HepG2 (cell line): ENCODE measurements around the gene ZNHIT1. TPM values are rescaled to one million over a fixed set of nuclear protein-coding genes. Genes with fewer than 3 reads are reported as not detected.

Experiments
- AFF4 ChIP-seq: sonication (generic); formaldehyde crosslinking; IDR thresholded peaks from 2 replicates; pipeline ENCODE4 v1.4.0; 2020; ENCODE audit warnings: missing genetic modification reagents
- BATF2 ChIP-seq: sonication (generic); formaldehyde crosslinking; IDR thresholded peaks from 2 replicates; pipeline ENCODE4 v1.8.0; 2022; ENCODE audit warnings: mild to moderate bottlenecking, missing genetic modification reagents, moderate library complexity
- CBFB ChIP-seq: sonication (generic); formaldehyde crosslinking; IDR thresholded peaks from 2 replicates; pipeline ENCODE4 v1.4.0; 2020; ENCODE audit warnings: missing genetic modification reagents
- DPF2 ChIP-seq: sonication (generic); formaldehyde crosslinking; IDR thresholded peaks from 2 replicates; pipeline ENCODE4 v1.4.0; 2020; ENCODE audit warnings: mild to moderate bottlenecking, low read depth, missing genetic modification reagents, borderline replicate concordance
- DR1 ChIP-seq: sonication (generic); formaldehyde crosslinking; IDR thresholded peaks from 2 replicates; pipeline ENCODE4 v1.8.0; 2021; ENCODE audit warnings: mild to moderate bottlenecking, missing genetic modification reagents, inconsistent platforms
- ELF1 ChIP-seq: sonication (generic); formaldehyde crosslinking; IDR thresholded peaks from 2 replicates; pipeline ENCODE4 v1.4.0; 2020; ENCODE audit warnings: missing genetic modification reagents
- GATAD2A ChIP-seq: IDR thresholded peaks from 2 replicates; pipeline ENCODE4 v1.6.1; 2016
- KDM2A ChIP-seq: sonication (generic); formaldehyde crosslinking; IDR thresholded peaks from 2 replicates; pipeline ENCODE4 v1.4.0; 2020; ENCODE audit warnings: low read depth, missing genetic modification reagents, borderline replicate concordance
- MAFF ChIP-seq: IDR thresholded peaks from 2 replicates; pipeline ENCODE4 v1.6.1; 2011; ENCODE audit warnings: low read depth, low read length, improper control_type of control experiment
- RXRB ChIP-seq: IDR thresholded peaks from 2 replicates; pipeline ENCODE4 v1.6.1; 2016; ENCODE audit warnings: borderline replicate concordance, missing genetic modification reagents, missing compliant biosample characterization
- SPEN ChIP-seq: sonication (generic); formaldehyde crosslinking; IDR thresholded peaks from 2 replicates; pipeline ENCODE4 v1.5.1; 2020; ENCODE audit warnings: low read depth, mild to moderate bottlenecking, missing genetic modification reagents
- THYN1 ChIP-seq: sonication (generic); formaldehyde crosslinking; IDR thresholded peaks from 2 replicates; pipeline ENCODE4 v1.8.1; 2023; ENCODE audit warnings: low read depth, mild to moderate bottlenecking, moderate library complexity, missing genetic modification reagents, borderline replicate concordance
- ZFP36L2 ChIP-seq: sonication (generic); formaldehyde crosslinking; IDR thresholded peaks from 2 replicates; pipeline ENCODE4 v1.4.0; 2020; ENCODE audit warnings: missing genetic modification reagents
- ZMAT3 ChIP-seq: sonication (generic); formaldehyde crosslinking; conservative IDR thresholded peaks from 2 replicates; pipeline ENCODE4 v1.7.0; 2021; ENCODE audit warnings: missing genetic modification reagents
- ZNF710 ChIP-seq: sonication (generic); formaldehyde crosslinking; IDR thresholded peaks from 2 replicates; pipeline ENCODE4 v1.5.0; 2020; ENCODE audit warnings: mild to moderate bottlenecking, missing genetic modification reagents, borderline replicate concordance
- ZNF768 ChIP-seq: sonication (generic); formaldehyde crosslinking; IDR thresholded peaks from 2 replicates; pipeline ENCODE4 v1.4.0; 2020; ENCODE audit warnings: missing genetic modification reagents
- ZSCAN25 ChIP-seq: sonication (generic); formaldehyde crosslinking; IDR thresholded peaks from 2 replicates; pipeline ENCODE4 v1.8.0; 2022; ENCODE audit warnings: mild to moderate bottlenecking, missing genetic modification reagents
- polyA plus RNA-seq, 8 experiments: library from polyadenylated mRNA; depleted of rRNA in 3 of 8; stranded (reverse) in 7 of 8; unstranded in 1 of 8; fragments of >200 nt; fragmentation: Illumina TruSeq in 4 of 8; extraction: Trizol in 4 of 8; gene quantifications; 2 replicates each; pipeline versions ENCODE4 v1.2.1 to v1.2.3, GENCODE V29; 2011 to 2016; ENCODE audit warnings: low read depth in 4 of 8, missing spikeins in 1 of 8, mixed read lengths in 1 of 8; ENCODE audit not compliant: insufficient read depth in 1 of 8
- total RNA-seq, 5 experiments: library from RNA; depleted of rRNA; stranded (reverse); fragments of >200 nt; fragmentation: Illumina TruSeq; extraction: Trizol; gene quantifications; 2 replicates each; pipeline ENCODE4 v1.2.3, GENCODE V29; 2016; ENCODE audit warnings: low read depth in 1 of 5
- TF ChIP-seq, protein P1 (sequence below): sonication (generic); formaldehyde crosslinking; IDR thresholded peaks from 2 replicates; pipeline ENCODE4; 2020; ENCODE audit warnings: missing genetic modification reagents, mild to moderate bottlenecking, borderline replicate concordance

Gene ZNHIT1
- total and polyA plus RNA-seq, 2 of the 13 experiments (the other 11 are each of a cell fraction or from before 2014, with no cell fraction given): 32.5 to 64.5 TPM

GRCh38 chr7:101200862-101201599 lies 16.9 kb upstream of the ZNHIT1 start, which contains the start of gene MOGAT3 (continued):
- TF ChIP-seq DR1 (CRISPR knock-in tag) (peak; percentile 77; the same call in 1 of the 2 replicates), AFF4 (CRISPR knock-in tag) (peak; percentile 55; the same call in 1 of the 2 replicates), CBFB (CRISPR knock-in tag) (0 out of 2 replicates have a peak, but pooled peaks have one; percentile 47), ZNF710 (CRISPR knock-in tag) (peak; percentile 20; the same call in 1 of the 2 replicates), THYN1 (CRISPR knock-in tag) (no peak), BATF2 (CRISPR knock-in tag) (no peak), ZFP36L2 (CRISPR knock-in tag) (0 out of 2 replicates have a peak, but pooled peaks have one; percentile 55), GATAD2A (CRISPR knock-in tag) (peak; percentile 85), ZMAT3 (CRISPR knock-in tag) (peak; percentile 30), DPF2 (peak; percentile 51; the same call in 1 of the 2 replicates), KDM2A (CRISPR knock-in tag) (peak; percentile 38; the same call in 1 of the 2 replicates), ZNF768 (CRISPR knock-in tag) (no peak), SPEN (CRISPR knock-in tag) (peak; percentile 76; the same call in 1 of the 2 replicates), MAFF (no peak), ZSCAN25 (CRISPR knock-in tag) (0 out of 2 replicates have a peak, but pooled peaks have one; percentile 54), ELF1 (CRISPR knock-in tag) (peak; percentile 56; the same call in 1 of the 2 replicates), RXRB (CRISPR knock-in tag) (peak; percentile 89)
- TF ChIP-seq, protein P1, sequence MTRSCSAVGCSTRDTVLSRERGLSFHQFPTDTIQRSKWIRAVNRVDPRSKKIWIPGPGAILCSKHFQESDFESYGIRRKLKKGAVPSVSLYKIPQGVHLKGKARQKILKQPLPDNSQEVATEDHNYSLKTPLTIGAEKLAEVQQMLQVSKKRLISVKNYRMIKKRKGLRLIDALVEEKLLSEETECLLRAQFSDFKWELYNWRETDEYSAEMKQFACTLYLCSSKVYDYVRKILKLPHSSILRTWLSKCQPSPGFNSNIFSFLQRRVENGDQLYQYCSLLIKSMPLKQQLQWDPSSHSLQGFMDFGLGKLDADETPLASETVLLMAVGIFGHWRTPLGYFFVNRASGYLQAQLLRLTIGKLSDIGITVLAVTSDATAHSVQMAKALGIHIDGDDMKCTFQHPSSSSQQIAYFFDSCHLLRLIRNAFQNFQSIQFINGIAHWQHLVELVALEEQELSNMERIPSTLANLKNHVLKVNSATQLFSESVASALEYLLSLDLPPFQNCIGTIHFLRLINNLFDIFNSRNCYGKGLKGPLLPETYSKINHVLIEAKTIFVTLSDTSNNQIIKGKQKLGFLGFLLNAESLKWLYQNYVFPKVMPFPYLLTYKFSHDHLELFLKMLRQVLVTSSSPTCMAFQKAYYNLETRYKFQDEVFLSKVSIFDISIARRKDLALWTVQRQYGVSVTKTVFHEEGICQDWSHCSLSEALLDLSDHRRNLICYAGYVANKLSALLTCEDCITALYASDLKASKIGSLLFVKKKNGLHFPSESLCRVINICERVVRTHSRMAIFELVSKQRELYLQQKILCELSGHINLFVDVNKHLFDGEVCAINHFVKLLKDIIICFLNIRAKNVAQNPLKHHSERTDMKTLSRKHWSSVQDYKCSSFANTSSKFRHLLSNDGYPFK (CRISPR knock-in tag): peak; percentile 25; the same call in 1 of the 2 replicates
